Mammary epithelial cell (primary cell): Measurements from ENCODE around the gene ADARB2.

Source experiments
- EZH2 ChIP-seq: IDR thresholded peaks from 2 replicates; pipeline ENCODE4 v1.6.1; 2012; ENCODE audit warnings: low read length, inconsistent platforms, borderline replicate concordance
- TF ChIP-seq, protein P1 (sequence below), 2 donors: IDR thresholded peaks in 1 of 2; conservative IDR thresholded peaks in 1 of 2; 2 replicates each; pipeline ENCODE4 v1.5.1; 2011 to 2012; ENCODE audit warnings: inconsistent platforms in 2 of 2, low read length in 2 of 2, mild to moderate bottlenecking in 2 of 2, control low read depth in 1 of 2, low read depth in 1 of 2; ENCODE audit not compliant: insufficient read depth in 1 of 2; ENCODE audit errors: extremely low read depth in 1 of 2

DNA sequence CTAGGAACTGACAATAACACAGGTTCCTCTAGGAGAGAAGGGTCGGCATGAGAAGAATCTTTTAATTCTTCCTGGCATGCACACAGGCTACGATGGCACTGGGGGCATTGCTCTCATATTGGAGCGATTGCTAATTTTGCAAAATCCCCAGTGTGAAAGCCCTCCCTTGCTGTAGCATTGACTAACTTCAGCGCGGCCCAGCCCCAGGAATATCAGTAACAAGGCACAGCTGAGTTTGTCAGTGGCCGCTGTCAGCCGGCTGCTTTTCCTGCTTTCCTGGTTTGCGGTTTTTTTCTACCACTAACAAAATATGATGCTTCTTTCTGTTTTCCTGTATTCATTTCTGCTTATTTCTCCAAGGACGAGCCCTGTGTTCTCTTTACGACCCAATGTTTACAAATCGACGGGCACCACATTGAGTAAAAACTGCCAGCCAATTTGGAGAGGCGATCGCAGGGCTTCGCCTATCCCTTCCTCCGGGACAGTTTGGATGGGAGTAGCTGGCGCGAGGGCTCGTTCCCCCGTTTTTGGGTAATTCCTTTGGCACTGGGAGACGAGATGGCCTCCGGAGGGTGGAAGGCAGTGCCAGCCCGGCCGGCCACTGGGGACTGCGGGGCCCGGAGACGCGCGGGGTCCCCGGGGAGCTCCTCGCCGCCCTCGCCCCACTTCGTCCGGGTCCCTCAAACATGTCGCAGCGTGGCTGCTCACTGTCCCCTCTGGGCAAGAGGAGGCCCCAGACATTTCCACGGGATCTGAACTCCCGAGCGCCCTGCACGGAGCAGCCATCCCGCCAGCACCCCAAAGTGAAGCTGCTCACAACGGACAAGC is 967 bp downstream of the ADARB2 start:
- no peak for TF ChIP-seq EZH2
- TF ChIP-seq, protein P1, sequence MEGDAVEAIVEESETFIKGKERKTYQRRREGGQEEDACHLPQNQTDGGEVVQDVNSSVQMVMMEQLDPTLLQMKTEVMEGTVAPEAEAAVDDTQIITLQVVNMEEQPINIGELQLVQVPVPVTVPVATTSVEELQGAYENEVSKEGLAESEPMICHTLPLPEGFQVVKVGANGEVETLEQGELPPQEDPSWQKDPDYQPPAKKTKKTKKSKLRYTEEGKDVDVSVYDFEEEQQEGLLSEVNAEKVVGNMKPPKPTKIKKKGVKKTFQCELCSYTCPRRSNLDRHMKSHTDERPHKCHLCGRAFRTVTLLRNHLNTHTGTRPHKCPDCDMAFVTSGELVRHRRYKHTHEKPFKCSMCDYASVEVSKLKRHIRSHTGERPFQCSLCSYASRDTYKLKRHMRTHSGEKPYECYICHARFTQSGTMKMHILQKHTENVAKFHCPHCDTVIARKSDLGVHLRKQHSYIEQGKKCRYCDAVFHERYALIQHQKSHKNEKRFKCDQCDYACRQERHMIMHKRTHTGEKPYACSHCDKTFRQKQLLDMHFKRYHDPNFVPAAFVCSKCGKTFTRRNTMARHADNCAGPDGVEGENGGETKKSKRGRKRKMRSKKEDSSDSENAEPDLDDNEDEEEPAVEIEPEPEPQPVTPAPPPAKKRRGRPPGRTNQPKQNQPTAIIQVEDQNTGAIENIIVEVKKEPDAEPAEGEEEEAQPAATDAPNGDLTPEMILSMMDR (conservative IDR thresholded peaks at IDR 0.05 in 1 of 2, IDR thresholded peaks at IDR 0.05 in 1 of 2; ENCODE audit: extremely low read depth in 1 of 2, insufficient read depth in 1 of 2, low read depth in 1 of 2, low read length in 2 of 2) = no peak
